T-cell (primary cell): Measurements from ENCODE around the gene RNGTT. TPM values are rescaled to one million over a fixed set of nuclear protein-coding genes. Genes with fewer than 3 reads are reported as not detected.

Experiments
- ATAC-seq, 4 experiments: fragments of 200-7000 bp in 3 of 4; fragments of 150-1000 bp in 1 of 4; cut with Tn5 transposase; replicated peaks in 1 of 4; 1 replicate in 3 of 4; 2 replicates in 1 of 4; pipeline ENCODE4 v1.10.0; 2021; ENCODE audit warnings: moderate library complexity in 3 of 4, mild to moderate bottlenecking in 2 of 4, moderate number of reproducible peaks in 1 of 4
- CTCF ChIA-PET, 2 donors: fragments of 300-600 bp; sonication (Branson Sonifier 250); formaldehyde crosslinking; loops; one replicate each; lab custom pipeline; 2022; ENCODE audit warnings: antibody characterized with exemption in 2 of 2; lab: Charles Lee
- POLR2A ChIA-PET, 2 donors: fragments of 300-600 bp; sonication (Branson Sonifier 250); formaldehyde crosslinking; loops; one replicate each; lab custom pipeline; 2022; ENCODE audit warnings: antibody characterized with exemption in 2 of 2; lab: Charles Lee
- DNase-seq, 35 experiments: peaks; one replicate each; pipeline versions ENCODE4 v3.0.0 to v3.0.0-alpha.2; 2013 to 2023
- H3K27ac ChIP-seq: one replicate; pipeline ENCODE4 v1.5.1; 2013; ENCODE audit warnings: low read length
- H3K27me3 ChIP-seq, 2 experiments: replicated peaks in 1 of 2; 1 replicate in 1 of 2; 2 replicates in 1 of 2; pipeline versions ENCODE4 v1.6.1 to v1.7.0; 2013; ENCODE audit warnings: low read length in 1 of 2, mixed read lengths in 1 of 2; ENCODE audit not compliant: control insufficient read depth in 2 of 2, insufficient read depth in 2 of 2; ENCODE audit errors: extremely low read depth in 1 of 2
- H3K36me3 ChIP-seq, 2 donors: 1 replicate in 1 of 2; 2 replicates in 1 of 2; pipeline versions ENCODE4 v1.6.1 to v1.7.0; 2013; ENCODE audit warnings: low read length in 1 of 2; ENCODE audit not compliant: control insufficient read depth in 2 of 2, insufficient read depth in 1 of 2; ENCODE audit errors: extremely low read depth in 1 of 2
- H3K4me1 ChIP-seq, 2 experiments: 1 replicate in 1 of 2; 2 replicates in 1 of 2; pipeline versions ENCODE4 v1.6.1 to v1.7.0; 2013; ENCODE audit warnings: low read length in 2 of 2, mixed read lengths in 1 of 2; ENCODE audit not compliant: insufficient read depth in 2 of 2, control insufficient read depth in 1 of 2; ENCODE audit errors: extremely low read depth in 1 of 2
- H3K4me3 ChIP-seq, 2 donors: 1 replicate in 1 of 2; 2 replicates in 1 of 2; pipeline versions ENCODE4 v1.5.1 to v1.7.0; 2013; ENCODE audit warnings: mild to moderate bottlenecking in 2 of 2, low read length in 1 of 2, moderate library complexity in 1 of 2; ENCODE audit not compliant: control insufficient read depth in 1 of 2; ENCODE audit errors: extremely low read depth in 1 of 2
- H3K9me3 ChIP-seq: 2 replicates; pipeline ENCODE4 v1.7.0; 2013
- H3K27ac Mint-ChIP-seq, 2 donors: one replicate each; pipeline ENCODE4 v1.8.0; 2020 to 2021; ENCODE audit warnings: mild to moderate bottlenecking in 2 of 2, mixed read lengths in 2 of 2
- H3K27me3 Mint-ChIP-seq, 2 donors: one replicate each; pipeline ENCODE4 v1.8.0; 2021 to 2022; ENCODE audit warnings: mixed read lengths in 2 of 2
- H3K36me3 Mint-ChIP-seq: one replicate; pipeline ENCODE4 v1.8.0; 2021; ENCODE audit warnings: mixed read lengths
- H3K4me1 Mint-ChIP-seq, 3 donors: one replicate each; pipeline ENCODE4 v1.8.0; 2020 to 2022; ENCODE audit warnings: mixed read lengths in 3 of 3, mild to moderate bottlenecking in 1 of 3
- H3K4me3 Mint-ChIP-seq, 3 donors: one replicate each; pipeline ENCODE4 v1.8.0; 2020 to 2022; ENCODE audit warnings: mild to moderate bottlenecking in 3 of 3, mixed read lengths in 3 of 3, moderate library complexity in 3 of 3
- H3K9me3 Mint-ChIP-seq, 3 donors: one replicate each; pipeline ENCODE4 v1.8.0; 2020 to 2022; ENCODE audit warnings: mixed read lengths in 3 of 3
- WGBS: methylation state at CpG from one replicate; pipeline ENCODE4 v1.1.5; 2013; ENCODE audit warnings: missing lambda C conversion rate; ENCODE audit not compliant: insufficient coverage; 5-methylcytosine and 5-hydroxymethylcytosine counted together
- total RNA-seq, 35 experiments: library from RNA in 6 of 35; stranded (reverse) in 6 of 35; fragments of 120-200 nt in 1 of 35; gene quantifications; one replicate each; pipeline versions ENCODE4 v1.2.1 to v1.2.4 and lab custom pipeline; 2013 to 2026

RNGTT gene
- total RNA-seq, 5 donors from 2014 or later (not counting 1 experiment from before 2014, with no cell fraction given) = 16.6 to 22.2 (median 17.5) TPM

DNA sequence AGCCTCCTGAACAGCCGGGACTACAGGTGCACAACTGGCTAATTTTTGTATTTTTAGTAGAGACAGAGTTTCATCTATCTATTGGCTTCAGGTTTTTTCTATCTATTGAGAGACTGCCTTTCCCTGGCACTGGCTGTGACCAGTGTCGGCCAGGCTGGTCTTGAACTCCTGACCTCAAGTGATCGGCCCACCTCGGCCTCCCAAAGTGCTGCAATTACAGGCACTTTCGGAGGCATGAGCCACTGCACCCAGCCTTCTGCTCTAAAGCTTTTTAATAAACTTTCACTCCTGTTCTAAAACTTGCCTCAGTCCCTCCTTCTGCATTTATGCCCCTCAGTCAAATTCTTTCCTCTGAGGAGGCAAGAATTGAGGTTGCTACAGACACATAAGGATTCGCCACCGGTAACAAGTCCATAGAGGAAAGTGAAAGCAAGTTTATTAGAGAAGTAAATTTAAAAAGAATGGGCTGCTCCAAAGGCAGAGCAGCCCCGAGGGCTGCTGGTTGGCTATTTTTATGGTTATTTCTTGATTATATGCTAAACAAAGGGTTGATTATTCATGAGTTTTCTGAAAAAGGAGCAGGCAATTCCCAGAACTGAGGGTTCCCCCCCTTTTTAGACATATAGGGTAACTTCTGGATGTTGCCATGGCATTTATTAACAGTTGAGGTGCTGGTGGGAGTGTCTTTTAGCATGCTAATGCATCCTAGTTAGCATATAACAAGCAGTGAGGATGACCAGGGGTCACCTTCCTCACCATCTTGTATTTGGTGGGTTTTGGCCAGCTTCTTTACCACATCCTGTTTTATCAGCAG, 44.8 kb upstream of the RNGTT start:
- Mint-ChIP-seq H3K36me3 (no peaks in the 10 kb centered on the region), H3K27ac (no peak overlapping the region), H3K27me3 (no peaks in the 10 kb centered on the region), H3K4me3 (peak overlapping the region in 1 of 3 donors; percentile 54), H3K4me1 (peaks cover 11 to 14% (median 12%) of the 10 kb centered on the region in 3 donors), H3K9me3 (no peaks in the 10 kb centered on the region)
- DNase-seq (no peak), ATAC-seq (no peak)
- Histone ChIP-seq H3K9me3 (no peaks in the 10 kb centered on the region), H3K4me3 (no peak overlapping the region), H3K36me3 (no peaks in the 10 kb centered on the region), H3K27me3 (no peaks in the 10 kb centered on the region), H3K27ac (no peak overlapping the region), H3K4me1 (no peaks in the 10 kb centered on the region)
- ChIA-PET CTCF (no interaction called here), POLR2A (no interaction called here)
- 67% methylated on average over 5 of the region's 8 CpGs for WGBS

DNA sequence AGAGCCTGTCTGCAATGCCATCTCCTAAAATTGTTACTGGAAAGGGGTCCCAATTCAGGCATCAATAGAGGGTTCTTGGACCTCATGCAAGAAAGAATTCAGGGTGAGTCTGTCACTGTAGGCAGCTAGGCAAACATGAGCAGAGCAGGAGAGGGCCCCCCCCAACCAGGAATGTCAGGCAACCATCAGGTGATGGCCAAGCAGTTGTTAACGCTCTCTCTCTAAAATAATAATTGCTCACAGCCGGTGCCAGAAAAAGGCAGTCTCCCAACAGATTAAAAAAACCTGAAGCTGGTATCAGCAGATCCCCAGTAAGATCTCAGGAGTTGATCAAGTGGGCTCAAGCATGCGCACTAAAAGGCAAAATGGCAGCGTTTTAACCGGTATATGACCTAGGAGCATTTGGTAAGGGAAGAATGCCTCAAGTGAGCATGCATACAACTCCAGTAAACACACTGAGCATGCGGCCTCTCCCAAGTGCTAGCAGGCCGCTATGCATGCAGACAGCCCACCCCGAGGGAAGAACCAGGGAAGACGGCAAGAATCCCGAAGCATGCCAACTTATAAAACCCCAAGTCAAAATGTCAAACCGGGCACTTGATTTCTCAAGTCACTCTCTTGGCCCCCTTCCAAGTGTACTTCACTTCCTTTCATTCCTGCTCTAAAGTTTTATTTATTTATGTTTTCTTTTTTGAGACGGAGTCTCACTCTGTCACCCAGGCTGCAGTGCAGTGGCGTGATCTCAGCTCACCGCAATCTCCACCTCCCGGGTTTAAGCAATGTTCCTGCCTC, 44.0 kb upstream of the RNGTT start:
- no peaks in the 10 kb centered on the region for H3K36me3 ChIP-seq
- H3K9me3 ChIP-seq = no peaks in the 10 kb centered on the region
- Mint-ChIP-seq H3K9me3 (no peaks in the 10 kb centered on the region), H3K27me3 (no peaks in the 10 kb centered on the region), H3K4me3 (peak overlapping the region in 1 of 3 donors; percentile 54), H3K27ac (no peak overlapping the region), H3K4me1 (peaks cover 11 to 14% (median 12%) of the 10 kb centered on the region in 3 donors), H3K36me3 (no peaks in the 10 kb centered on the region)
- peak in 1 of 35 experiments; percentile 4 for DNase-seq
- H3K4me3 ChIP-seq = no peak overlapping the region
- POLR2A ChIA-PET = no interaction called here
- H3K27me3 ChIP-seq = no peaks in the 10 kb centered on the region
- WGBS = 85% methylated on average over 10 of the region's 15 CpGs
- no peak for ATAC-seq
- no peak overlapping the region for H3K27ac ChIP-seq
- no peaks in the 10 kb centered on the region for H3K4me1 ChIP-seq
- CTCF ChIA-PET = no interaction called here

DNA sequence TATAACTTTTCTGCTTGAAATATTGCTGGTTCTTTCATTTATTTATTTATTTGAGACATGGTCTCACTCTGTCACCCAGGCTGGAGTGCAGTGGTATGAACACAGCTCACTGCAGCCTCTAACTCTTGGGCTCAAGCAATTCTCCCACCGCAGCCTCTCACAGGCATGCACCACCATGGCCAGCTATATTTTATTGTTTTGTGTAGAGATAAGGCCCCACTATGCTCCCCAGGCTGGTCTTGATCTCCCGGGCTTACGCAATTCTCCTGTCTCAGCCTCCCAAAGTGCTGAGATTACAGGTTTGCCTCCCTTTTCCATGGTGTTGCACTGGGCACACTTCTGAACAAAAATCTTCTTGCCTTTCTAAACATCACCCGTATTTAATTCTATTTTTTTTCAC, 39.1 kb upstream of the RNGTT start:
- Histone ChIP-seq H3K4me1 (no peaks in the 10 kb centered on the region), H3K4me3 (no peak overlapping the region), H3K36me3 (no peaks in the 10 kb centered on the region), H3K27ac (no peak overlapping the region), H3K27me3 (no peaks in the 10 kb centered on the region), H3K9me3 (no peaks in the 10 kb centered on the region)
- H3K4me1 Mint-ChIP-seq = peaks cover 3% of the 10 kb centered on the region in 3 donors
- ChIA-PET CTCF (interaction anchor here in 1 of 2 donors (0.7 kb wide), 1 partner anchor 242 kb away, joined by 3 read pairs; no protein-coding TSS in a partner anchor), POLR2A (no interaction called here)
- DNase-seq = no peak
- H3K27me3 Mint-ChIP-seq = no peaks in the 10 kb centered on the region
- no peak for ATAC-seq
- H3K9me3 Mint-ChIP-seq = no peaks in the 10 kb centered on the region
- H3K4me3 Mint-ChIP-seq = no peak overlapping the region
- no peaks in the 10 kb centered on the region for H3K36me3 Mint-ChIP-seq
- no CpG with 5 or more reads among the region's 4 CpGs for WGBS
- H3K27ac Mint-ChIP-seq = no peak overlapping the region

DNA sequence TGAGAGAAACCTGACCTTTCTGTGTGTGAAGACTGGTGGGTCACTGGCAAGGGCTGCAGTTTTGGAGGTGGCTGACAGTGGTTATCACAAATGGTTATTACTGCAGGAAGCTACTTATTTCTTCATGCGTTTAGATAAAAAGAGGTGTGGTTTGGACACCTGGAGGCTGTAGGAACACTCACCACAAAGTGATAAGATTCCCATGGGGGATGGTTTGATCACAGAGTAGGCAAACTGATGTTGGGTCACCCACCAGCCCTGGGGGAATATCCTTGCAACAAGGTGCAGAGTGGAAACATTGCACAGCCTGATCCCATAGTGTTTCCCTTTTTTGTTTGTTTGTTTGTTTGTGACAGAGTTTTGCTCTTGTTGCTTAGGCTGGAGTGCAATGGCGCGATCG, 33.9 kb upstream of the RNGTT start:
- Histone ChIP-seq H3K36me3 (no peaks in the 10 kb centered on the region), H3K9me3 (no peaks in the 10 kb centered on the region), H3K4me3 (no peak overlapping the region), H3K4me1 (no peaks in the 10 kb centered on the region), H3K27ac (no peak overlapping the region), H3K27me3 (no peaks in the 10 kb centered on the region)
- POLR2A ChIA-PET = interaction anchor here in 1 of 2 donors (0.7 kb wide), 1 partner anchor 659 kb away, joined by 3 read pairs; no protein-coding TSS in a partner anchor
- ATAC-seq (no peak), DNase-seq (no peak)
- H3K36me3 Mint-ChIP-seq = no peaks in the 10 kb centered on the region
- no peaks in the 10 kb centered on the region for H3K4me1 Mint-ChIP-seq
- H3K9me3 Mint-ChIP-seq = no peaks in the 10 kb centered on the region
- CTCF ChIA-PET = interaction anchor here (0.5 to 0.6 kb wide), 3 partner anchors 14 to 1621 kb away, joined by 3 to 5 read pairs (median 3); no protein-coding TSS in a partner anchor
- H3K4me3 Mint-ChIP-seq = no peak overlapping the region
- no peak overlapping the region for H3K27ac Mint-ChIP-seq
- no peaks in the 10 kb centered on the region for H3K27me3 Mint-ChIP-seq
- no CpG with 5 or more reads among the region's 4 CpGs for WGBS

DNA sequence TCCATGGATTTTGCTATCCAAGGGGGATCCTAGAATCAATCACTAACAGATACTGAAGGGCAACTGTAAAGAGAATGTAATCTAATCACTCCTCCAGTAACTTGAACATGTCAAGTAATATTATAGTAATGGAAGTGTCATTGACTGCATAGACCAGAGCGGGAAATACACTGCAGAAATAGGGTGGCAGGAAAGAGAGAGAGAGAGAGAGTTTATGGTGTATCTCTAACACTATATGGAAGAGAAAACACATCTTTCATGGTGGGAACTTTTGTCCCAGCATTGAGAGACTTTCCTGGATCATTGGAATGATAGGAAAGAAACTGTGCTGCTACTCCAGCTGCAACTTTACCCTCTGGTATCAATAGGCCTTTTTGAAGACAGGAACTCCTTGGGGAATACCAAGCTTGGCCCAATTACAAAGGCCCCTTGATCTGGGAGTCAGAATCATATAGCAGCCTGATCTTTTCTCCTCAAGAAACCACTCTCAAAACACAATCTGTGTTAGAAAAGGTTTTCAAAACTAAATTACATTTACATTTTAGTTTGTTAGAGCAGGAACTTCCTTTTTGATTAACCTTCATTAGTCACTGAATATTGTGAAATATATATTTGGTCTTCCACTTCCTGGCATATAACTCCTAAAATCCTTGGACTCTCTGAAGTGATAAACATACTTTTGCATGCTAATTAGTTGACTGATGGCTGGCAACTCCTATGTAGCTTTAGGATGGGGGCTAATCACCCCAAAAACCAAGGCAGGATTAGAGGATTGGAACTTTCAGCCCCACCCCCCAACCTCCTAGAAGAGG, 29.5 kb upstream of the RNGTT start:
- no peak overlapping the region for H3K4me3 Mint-ChIP-seq
- Histone ChIP-seq H3K36me3 (no peaks in the 10 kb centered on the region), H3K4me3 (no peak overlapping the region), H3K4me1 (no peaks in the 10 kb centered on the region), H3K27me3 (no peaks in the 10 kb centered on the region), H3K9me3 (no peaks in the 10 kb centered on the region), H3K27ac (no peak overlapping the region)
- DNase-seq (no peak), ATAC-seq (no peak)
- no peaks in the 10 kb centered on the region for H3K4me1 Mint-ChIP-seq
- WGBS = no CpG with 5 or more reads among the region's 1 CpG
- no peaks in the 10 kb centered on the region for H3K9me3 Mint-ChIP-seq
- H3K27me3 Mint-ChIP-seq = no peaks in the 10 kb centered on the region
- no peaks in the 10 kb centered on the region for H3K36me3 Mint-ChIP-seq
- ChIA-PET CTCF (interaction anchor here in 1 of 2 donors (1.4 kb wide), 1 partner anchor 251 kb away, joined by 3 read pairs; no protein-coding TSS in a partner anchor), POLR2A (interaction anchor here in 1 of 2 donors (0.6 to 0.7 kb wide), 3 partner anchors 301 to 1541 kb away, joined by 3 to 11 read pairs (median 6); no protein-coding TSS in a partner anchor)
- no peak overlapping the region for H3K27ac Mint-ChIP-seq

DNA sequence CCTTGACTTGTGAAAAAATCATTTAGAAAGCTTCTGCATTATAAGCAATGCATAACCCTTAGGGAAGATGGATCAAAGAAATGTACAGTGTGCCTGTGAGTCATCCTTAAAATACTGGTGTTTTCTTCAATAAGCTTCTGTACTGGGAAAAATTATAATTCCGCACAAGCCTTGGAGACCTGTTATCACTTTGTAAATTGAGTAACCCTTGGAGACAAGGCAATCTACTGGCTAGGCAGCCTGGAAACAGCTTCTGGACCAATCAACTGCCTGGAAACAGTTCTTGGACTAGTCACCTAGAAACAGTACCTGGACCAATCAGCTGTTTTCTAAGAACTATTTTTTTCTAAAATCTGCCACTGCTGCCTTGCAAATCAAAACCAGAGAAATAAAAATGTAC, 25.8 kb upstream of the RNGTT start:
- no peaks in the 10 kb centered on the region for H3K27me3 Mint-ChIP-seq
- CTCF ChIA-PET = interaction anchor here in 1 of 2 donors (0.6 kb wide), 1 partner anchor 648 kb away, joined by 8 read pairs; no protein-coding TSS in a partner anchor

More for the DNA sequence above, 25.8 kb upstream of the RNGTT start:
- no peak for DNase-seq
- Mint-ChIP-seq H3K9me3 (no peaks in the 10 kb centered on the region), H3K4me3 (no peak overlapping the region), H3K36me3 (no peaks in the 10 kb centered on the region), H3K27ac (no peak overlapping the region), H3K4me1 (no peaks in the 10 kb centered on the region)
- POLR2A ChIA-PET = no interaction called here
- no peaks in the 10 kb centered on the region for H3K27me3 ChIP-seq
- no peaks in the 10 kb centered on the region for H3K9me3 ChIP-seq
- WGBS = 100% methylated on average over 1 of the region's 1 CpG
- H3K36me3 ChIP-seq = no peaks in the 10 kb centered on the region
- H3K4me3 ChIP-seq = no peak overlapping the region
- ATAC-seq = no peak
- H3K4me1 ChIP-seq = no peaks in the 10 kb centered on the region
- no peak overlapping the region for H3K27ac ChIP-seq
